ENCODE measurements around the gene LUZP4. TPM values are rescaled to one million over a fixed set of nuclear protein-coding genes. Genes with fewer than 3 reads are reported as not detected.

The LUZP4 gene, protein sequence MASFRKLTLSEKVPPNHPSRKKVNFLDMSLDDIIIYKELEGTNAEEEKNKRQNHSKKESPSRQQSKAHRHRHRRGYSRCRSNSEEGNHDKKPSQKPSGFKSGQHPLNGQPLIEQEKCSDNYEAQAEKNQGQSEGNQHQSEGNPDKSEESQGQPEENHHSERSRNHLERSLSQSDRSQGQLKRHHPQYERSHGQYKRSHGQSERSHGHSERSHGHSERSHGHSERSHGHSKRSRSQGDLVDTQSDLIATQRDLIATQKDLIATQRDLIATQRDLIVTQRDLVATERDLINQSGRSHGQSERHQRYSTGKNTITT
- total RNA-seq (not detected), polyA plus RNA-seq (not detected)

DNA sequence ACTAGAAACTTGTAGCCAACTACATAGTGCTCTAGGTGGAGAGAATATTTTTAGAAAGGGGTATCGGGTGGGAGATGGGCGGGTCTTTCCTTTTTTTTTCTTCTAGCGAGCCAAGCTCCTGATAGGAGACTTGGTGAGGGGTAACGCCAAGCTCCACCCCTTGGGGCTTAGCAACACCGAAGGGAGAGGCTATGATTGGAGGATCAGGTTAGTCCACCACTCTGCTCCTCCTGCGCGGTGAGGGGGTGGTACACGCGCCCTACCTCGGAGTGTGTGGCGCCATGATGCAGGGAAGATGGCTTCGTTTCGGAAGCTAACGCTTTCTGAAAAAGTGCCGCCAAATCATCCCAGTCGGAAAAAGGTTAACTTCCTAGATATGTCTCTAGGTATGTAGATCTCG, at the start of gene LUZP4:
LUZP4 (plus strand) TSS at position 251 of the 400 bp plus-strand sequence; CDS start at position 296, 45 bp downstream.
- no peak within 1 kb of the TSS for H3K4me3 Mint-ChIP-seq
- Histone ChIP-seq H3K4me1 (ENCODE audit: insufficient read depth, low read length) (no peaks in the 10 kb centered on the region), H3K4me3 (ENCODE audit: low read length) (no peak within 1 kb of the TSS), H3K27ac (ENCODE audit: low read depth, low read length) (no peak within 1 kb of the TSS), H3K9me3 (ENCODE audit: low read length) (no peaks in the 10 kb centered on the region), H3K27me3 (ENCODE audit: insufficient read depth, low read length, poor library complexity, severe bottlenecking) (no peaks in the 10 kb centered on the region), H3K36me3 (ENCODE audit: insufficient read depth, low read length) (no peaks in the 10 kb centered on the region)
- ChIA-PET POLR2A (no interaction called here), CTCF (no interaction called here)
- peaks cover 0 to 7% (median 1%) of the 10 kb centered on the region in 5 donors for H3K9me3 Mint-ChIP-seq
- no peak for DNase-seq
- peaks cover 0 to 7% of the 10 kb centered on the region in 2 donors for H3K27me3 Mint-ChIP-seq
- H3K27ac Mint-ChIP-seq = no peak within 1 kb of the TSS
- H3K4me1 Mint-ChIP-seq = no peaks in the 10 kb centered on the region
- no peaks in the 10 kb centered on the region for H3K36me3 Mint-ChIP-seq

DNA sequence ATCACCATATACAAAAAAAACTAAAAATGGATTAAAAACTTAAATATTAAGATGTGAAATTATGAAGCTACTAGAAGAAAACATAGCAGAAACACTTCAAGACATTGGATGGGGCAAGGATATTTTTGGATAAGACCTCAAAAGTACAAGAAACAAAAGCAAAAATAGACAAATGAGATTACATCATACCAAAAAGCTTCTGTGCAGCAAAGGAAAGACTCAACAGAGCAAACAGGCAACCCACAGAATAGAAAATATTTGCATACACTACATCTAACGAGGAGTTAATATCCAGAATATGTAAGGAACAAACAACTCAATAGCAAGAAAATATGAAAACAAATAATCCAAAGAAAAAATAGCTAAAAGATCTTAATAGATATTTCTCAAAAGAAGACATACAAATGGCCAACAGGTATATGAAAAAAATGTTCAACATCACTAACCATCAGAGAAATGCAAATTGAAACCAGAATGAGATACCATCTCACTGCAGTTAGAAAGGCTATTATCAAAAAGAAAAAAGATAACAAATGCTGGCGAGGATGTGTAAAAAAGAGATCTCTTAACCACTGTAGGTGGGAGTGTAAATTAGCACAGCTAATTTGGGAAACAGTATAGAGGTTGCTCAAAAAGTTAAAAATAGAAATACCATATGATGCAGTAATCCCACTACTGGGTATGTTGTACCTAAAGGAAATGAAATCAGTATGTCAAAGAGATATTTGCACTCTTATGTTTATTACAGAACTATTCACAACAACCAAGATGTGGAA, 37.9 kb upstream of the LUZP4 start:
- no peaks in the 10 kb centered on the region for H3K36me3 ChIP-seq (ENCODE audit: insufficient read depth, low read length)
- H3K27ac ChIP-seq (ENCODE audit: low read depth, low read length) = no peak overlapping the region
- Mint-ChIP-seq H3K36me3 (no peaks in the 10 kb centered on the region), H3K4me3 (no peak overlapping the region), H3K4me1 (no peaks in the 10 kb centered on the region), H3K9me3 (peaks cover 0 to 4% (median 0%) of the 10 kb centered on the region in 5 donors), H3K27me3 (peaks cover 0 to 5% of the 10 kb centered on the region in 2 donors), H3K27ac (no peak overlapping the region)
- no peak for DNase-seq
- ChIA-PET POLR2A (no interaction called here), CTCF (no interaction called here)
- no peak overlapping the region for H3K4me3 ChIP-seq (ENCODE audit: low read length)
- H3K27me3 ChIP-seq (ENCODE audit: insufficient read depth, low read length, poor library complexity, severe bottlenecking) = no peaks in the 10 kb centered on the region
- no peaks in the 10 kb centered on the region for H3K9me3 ChIP-seq (ENCODE audit: low read length)
- no peaks in the 10 kb centered on the region for H3K4me1 ChIP-seq (ENCODE audit: insufficient read depth, low read length)

DNA sequence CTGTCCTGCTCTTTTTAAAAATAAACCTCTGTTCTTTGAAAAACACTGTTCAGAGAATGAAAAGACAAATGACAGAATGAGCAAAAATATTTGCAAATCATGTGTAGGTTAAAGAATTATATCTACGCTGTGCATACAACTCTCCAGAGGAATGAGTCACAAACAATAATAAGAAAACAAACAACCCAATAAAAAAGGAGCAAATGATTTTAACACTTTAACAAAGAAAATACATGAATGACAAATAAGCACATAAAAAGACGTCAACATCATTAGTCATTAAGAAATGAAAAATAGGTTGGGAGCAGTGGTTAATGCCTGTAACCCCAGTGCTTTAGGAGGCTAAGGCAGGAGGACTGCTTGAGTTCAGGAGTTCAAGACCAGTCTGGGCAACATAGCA, 34.5 kb upstream of the LUZP4 start:
- Histone ChIP-seq H3K4me1 (ENCODE audit: insufficient read depth, low read length) (no peaks in the 10 kb centered on the region), H3K4me3 (ENCODE audit: low read length) (no peak overlapping the region), H3K27me3 (ENCODE audit: insufficient read depth, low read length, poor library complexity, severe bottlenecking) (no peaks in the 10 kb centered on the region), H3K36me3 (ENCODE audit: insufficient read depth, low read length) (no peaks in the 10 kb centered on the region), H3K27ac (ENCODE audit: low read depth, low read length) (no peak overlapping the region), H3K9me3 (ENCODE audit: low read length) (no peaks in the 10 kb centered on the region)
- no peaks in the 10 kb centered on the region for H3K4me1 Mint-ChIP-seq
- ChIA-PET CTCF (no interaction called here), POLR2A (no interaction called here)
- no peaks in the 10 kb centered on the region for H3K36me3 Mint-ChIP-seq
- H3K9me3 Mint-ChIP-seq = peaks cover 0 to 2% (median 0%) of the 10 kb centered on the region in 5 donors
- no peak overlapping the region for H3K27ac Mint-ChIP-seq
- no peak for DNase-seq
- peaks cover 0 to 5% of the 10 kb centered on the region in 2 donors for H3K27me3 Mint-ChIP-seq
- H3K4me3 Mint-ChIP-seq = no peak overlapping the region

DNA sequence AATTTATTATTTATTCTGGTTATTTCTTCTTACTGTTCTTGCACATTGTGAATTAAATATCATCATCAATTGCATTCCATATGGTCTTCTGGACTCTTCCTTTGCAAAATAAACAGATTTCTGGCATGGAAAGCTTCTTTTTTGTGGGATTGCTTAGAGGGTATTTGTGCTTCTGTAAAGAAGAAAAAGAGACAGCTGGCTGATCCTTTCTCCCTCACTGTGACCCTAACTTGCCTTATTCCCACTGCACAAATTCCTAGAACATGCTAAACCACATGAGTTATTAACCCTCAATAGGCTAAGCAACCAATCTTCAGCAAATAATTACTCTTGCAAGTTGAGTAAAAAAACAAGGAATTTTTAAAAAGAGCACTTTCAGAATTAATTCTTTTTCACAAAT, 31.8 kb upstream of the LUZP4 start:
- no peak for DNase-seq
- Mint-ChIP-seq H3K4me3 (no peak overlapping the region), H3K36me3 (peaks cover 0 to 2% (median 0%) of the 10 kb centered on the region in 3 donors), H3K27me3 (peaks cover 0 to 5% of the 10 kb centered on the region in 2 donors), H3K9me3 (no peaks in the 10 kb centered on the region), H3K4me1 (no peaks in the 10 kb centered on the region), H3K27ac (no peak overlapping the region)
- Histone ChIP-seq H3K9me3 (ENCODE audit: low read length) (no peaks in the 10 kb centered on the region), H3K27me3 (ENCODE audit: insufficient read depth, low read length, poor library complexity, severe bottlenecking) (no peaks in the 10 kb centered on the region), H3K4me3 (ENCODE audit: low read length) (no peak overlapping the region), H3K4me1 (ENCODE audit: insufficient read depth, low read length) (no peaks in the 10 kb centered on the region), H3K36me3 (ENCODE audit: insufficient read depth, low read length) (no peaks in the 10 kb centered on the region), H3K27ac (ENCODE audit: low read depth, low read length) (no peak overlapping the region)
- CTCF ChIA-PET = no interaction called here
- POLR2A ChIA-PET = no interaction called here

DNA sequence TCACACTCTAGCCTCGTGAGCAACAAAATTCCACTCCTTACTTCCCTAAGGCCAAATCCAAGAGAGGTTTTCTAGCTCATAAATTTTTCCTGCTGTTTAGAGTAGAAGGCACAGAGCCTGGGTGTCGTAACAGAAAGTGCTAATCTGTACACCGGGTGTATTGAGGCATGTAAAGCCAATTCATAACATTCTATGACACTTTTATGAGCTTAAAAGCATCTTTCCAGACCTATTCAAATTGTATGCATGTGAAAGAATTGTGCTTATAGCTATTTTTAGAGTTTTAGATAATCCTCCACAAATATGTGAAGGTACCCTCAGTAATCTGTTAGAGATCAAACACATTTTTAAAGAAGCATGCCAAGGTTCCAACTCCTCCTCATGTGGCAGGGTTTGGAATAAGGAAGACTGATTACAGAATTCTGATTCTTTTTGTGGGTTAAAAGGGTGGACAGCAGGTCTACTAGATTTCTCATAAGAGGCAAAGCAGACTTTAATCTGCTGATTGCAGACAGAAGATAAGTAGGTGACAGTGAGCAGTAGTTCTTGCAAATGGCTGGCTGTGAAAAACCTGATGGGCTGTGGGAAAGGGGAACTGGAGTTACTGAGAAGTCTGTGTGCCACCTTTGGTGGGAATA, 30.2 kb upstream of the LUZP4 start:
- H3K27ac Mint-ChIP-seq = no peak overlapping the region
- Histone ChIP-seq H3K36me3 (ENCODE audit: insufficient read depth, low read length) (no peaks in the 10 kb centered on the region), H3K27me3 (ENCODE audit: insufficient read depth, low read length, poor library complexity, severe bottlenecking) (no peaks in the 10 kb centered on the region), H3K27ac (ENCODE audit: low read depth, low read length) (no peak overlapping the region), H3K9me3 (ENCODE audit: low read length) (no peaks in the 10 kb centered on the region), H3K4me1 (ENCODE audit: insufficient read depth, low read length) (no peaks in the 10 kb centered on the region), H3K4me3 (ENCODE audit: low read length) (no peak overlapping the region)
- DNase-seq = no peak
- ChIA-PET POLR2A (no interaction called here), CTCF (no interaction called here)
- H3K4me3 Mint-ChIP-seq = no peak overlapping the region
- H3K36me3 Mint-ChIP-seq = peaks cover 0 to 2% (median 0%) of the 10 kb centered on the region in 3 donors
- no peaks in the 10 kb centered on the region for H3K4me1 Mint-ChIP-seq
- peaks cover 0 to 3% (median 0%) of the 10 kb centered on the region in 5 donors for H3K9me3 Mint-ChIP-seq
- H3K27me3 Mint-ChIP-seq = peaks cover 0 to 5% of the 10 kb centered on the region in 2 donors

DNA sequence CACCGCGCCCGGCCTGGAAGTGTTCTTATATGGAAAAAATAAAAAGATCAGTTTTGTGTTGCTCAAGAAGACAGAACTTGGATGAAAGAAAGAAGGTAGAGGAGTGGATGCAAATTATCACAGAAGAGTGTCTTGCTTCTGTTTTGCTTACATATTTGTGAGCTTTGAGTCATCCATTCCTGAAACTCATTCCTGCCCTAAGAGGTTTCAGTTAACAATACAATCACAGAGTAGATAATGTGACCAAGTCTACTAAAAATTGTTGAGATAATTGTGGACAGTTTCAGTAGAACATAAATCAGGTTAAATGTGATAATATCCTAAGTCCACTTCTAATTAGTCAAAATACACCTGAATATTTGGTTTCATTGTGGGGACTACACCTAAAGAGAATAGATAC, 29.2 kb upstream of the LUZP4 start:
- Histone ChIP-seq H3K9me3 (ENCODE audit: low read length) (no peaks in the 10 kb centered on the region), H3K4me1 (ENCODE audit: insufficient read depth, low read length) (no peaks in the 10 kb centered on the region), H3K27ac (ENCODE audit: low read depth, low read length) (no peak overlapping the region), H3K36me3 (ENCODE audit: insufficient read depth, low read length) (no peaks in the 10 kb centered on the region), H3K4me3 (ENCODE audit: low read length) (no peak overlapping the region), H3K27me3 (ENCODE audit: insufficient read depth, low read length, poor library complexity, severe bottlenecking) (no peaks in the 10 kb centered on the region)
- Mint-ChIP-seq H3K4me3 (no peak overlapping the region), H3K27me3 (peaks cover 0 to 7% of the 10 kb centered on the region in 2 donors), H3K36me3 (peaks cover 0 to 2% (median 0%) of the 10 kb centered on the region in 3 donors), H3K27ac (no peak overlapping the region), H3K4me1 (no peaks in the 10 kb centered on the region), H3K9me3 (peaks cover 0 to 4% (median 0%) of the 10 kb centered on the region in 5 donors)
- ChIA-PET CTCF (no interaction called here), POLR2A (no interaction called here)
- no peak for DNase-seq

DNA sequence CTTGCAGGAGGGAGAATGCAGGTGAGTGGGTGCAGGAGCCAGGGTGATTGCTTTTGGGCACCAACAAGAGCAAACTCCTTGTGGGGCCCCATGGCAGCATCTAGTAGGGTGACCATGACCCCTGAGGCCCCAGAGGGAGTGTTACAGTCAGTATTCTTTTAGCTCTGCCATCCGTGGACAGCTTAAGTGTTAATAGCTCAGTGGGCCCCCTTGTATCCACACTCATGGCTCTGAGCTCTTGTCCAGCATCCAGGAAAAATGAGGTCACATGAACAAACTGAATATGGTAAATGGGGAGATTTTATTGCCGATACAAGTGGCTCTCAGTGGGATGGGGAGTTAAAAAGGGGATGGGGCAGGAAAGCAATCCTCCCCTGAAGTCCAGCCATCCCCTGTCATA, 28.4 kb upstream of the LUZP4 start:
- peaks cover 0 to 2% (median 0%) of the 10 kb centered on the region in 3 donors for H3K36me3 Mint-ChIP-seq
- Histone ChIP-seq H3K27me3 (ENCODE audit: insufficient read depth, low read length, poor library complexity, severe bottlenecking) (no peaks in the 10 kb centered on the region), H3K27ac (ENCODE audit: low read depth, low read length) (no peak overlapping the region), H3K36me3 (ENCODE audit: insufficient read depth, low read length) (no peaks in the 10 kb centered on the region), H3K4me1 (ENCODE audit: insufficient read depth, low read length) (no peaks in the 10 kb centered on the region), H3K4me3 (ENCODE audit: low read length) (no peak overlapping the region), H3K9me3 (ENCODE audit: low read length) (no peaks in the 10 kb centered on the region)
- H3K9me3 Mint-ChIP-seq = peaks cover 0 to 4% (median 0%) of the 10 kb centered on the region in 5 donors
- H3K27ac Mint-ChIP-seq = no peak overlapping the region
- H3K4me1 Mint-ChIP-seq = no peaks in the 10 kb centered on the region
- CTCF ChIA-PET = no interaction called here
- no peak for DNase-seq
- H3K4me3 Mint-ChIP-seq = no peak overlapping the region
- H3K27me3 Mint-ChIP-seq = peaks cover 0 to 7% of the 10 kb centered on the region in 2 donors
- POLR2A ChIA-PET = no interaction called here

DNA sequence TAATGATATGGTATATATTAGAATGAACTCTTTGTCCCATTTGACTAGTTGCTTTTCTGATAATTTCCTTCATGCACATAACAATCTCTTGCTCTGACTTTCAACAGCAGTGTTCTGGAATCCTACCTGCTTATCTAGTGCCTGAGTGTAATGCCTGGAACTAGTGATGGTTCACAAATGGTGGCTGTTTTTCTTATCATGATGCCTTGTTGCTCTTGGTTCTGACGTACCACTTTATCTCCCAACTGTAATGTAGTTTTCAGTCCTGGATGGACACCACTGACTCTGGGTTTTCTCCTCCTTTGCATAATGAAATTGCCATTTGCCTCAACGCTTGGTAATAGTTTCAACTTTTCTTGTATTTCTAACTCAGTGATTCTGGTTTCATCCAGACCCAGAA, 25.5 kb upstream of the LUZP4 start:
- Mint-ChIP-seq H3K9me3 (peaks cover 0 to 4% (median 0%) of the 10 kb centered on the region in 5 donors), H3K27me3 (peaks cover 0 to 5% of the 10 kb centered on the region in 2 donors), H3K4me3 (no peak overlapping the region), H3K36me3 (peaks cover 0 to 2% (median 0%) of the 10 kb centered on the region in 3 donors), H3K4me1 (no peaks in the 10 kb centered on the region), H3K27ac (no peak overlapping the region)
- Histone ChIP-seq H3K36me3 (ENCODE audit: insufficient read depth, low read length) (no peaks in the 10 kb centered on the region), H3K4me1 (ENCODE audit: insufficient read depth, low read length) (no peaks in the 10 kb centered on the region), H3K4me3 (ENCODE audit: low read length) (no peak overlapping the region), H3K27ac (ENCODE audit: low read depth, low read length) (no peak overlapping the region), H3K9me3 (ENCODE audit: low read length) (no peaks in the 10 kb centered on the region), H3K27me3 (ENCODE audit: insufficient read depth, low read length, poor library complexity, severe bottlenecking) (no peaks in the 10 kb centered on the region)
- no peak for DNase-seq
- CTCF ChIA-PET = no interaction called here
- POLR2A ChIA-PET = no interaction called here
